K562 (cell line): Measurements from ENCODE around the gene VEGFA. TPM values are rescaled to one million over a fixed set of nuclear protein-coding genes. Genes with fewer than 3 reads are reported as not detected.

Experiments
- CBFA2T3 ChIP-seq: fragments of 450-650 bp; IDR thresholded peaks from 2 replicates; pipeline ENCODE4 v1.6.1; 2017
- CBX1 ChIP-seq: sonication (generic); IDR thresholded peaks from 2 replicates; pipeline ENCODE4 v1.6.1; 2016; ENCODE audit warnings: antibody characterized with exemption, low read depth, mild to moderate bottlenecking
- COPS2 ChIP-seq: fragments of 450-650 bp; conservative IDR thresholded peaks from 2 replicates; pipeline ENCODE4 v1.6.1; 2016; ENCODE audit warnings: mild to moderate bottlenecking, moderate library complexity
- FOS ChIP-seq: IDR thresholded peaks from 3 replicates; pipeline ENCODE4 v1.6.1; 2011; ENCODE audit not compliant: insufficient read length; ENCODE audit errors: extremely low read depth
- FOXJ2 ChIP-seq: fragments of 200-800 bp; sonication (Bioruptor generic); IDR thresholded peaks from 2 replicates; pipeline ENCODE4 v1.6.1; 2016; ENCODE audit warnings: missing genetic modification characterization, missing compliant biosample characterization
- HNRNPH1 ChIP-seq: fragments of 200-400 bp; formaldehyde crosslinking; optimal IDR thresholded peaks from 2 replicates; pipeline ENCODE3; 2017; ENCODE audit warnings: low read depth, mild to moderate bottlenecking, low read length, moderate library complexity
- KLF10 ChIP-seq: fragments of 250-450 bp; sonication (Bioruptor Pico); IDR thresholded peaks from 2 replicates; pipeline ENCODE4 v1.6.1; 2021; ENCODE audit warnings: matching md5 sums
- MIER1 ChIP-seq: fragments of 450-650 bp; IDR thresholded peaks from 2 replicates; pipeline ENCODE4 v1.6.1; 2016; ENCODE audit warnings: antibody characterized with exemption, mild to moderate bottlenecking, low read depth
- NFE2 ChIP-seq: IDR thresholded peaks from 2 replicates; pipeline ENCODE4 v1.6.1; 2014; ENCODE audit warnings: antibody characterized with exemption, low read depth
- PCBP2 ChIP-seq: fragments of 200-400 bp; formaldehyde crosslinking; IDR thresholded peaks from 2 replicates; pipeline ENCODE4 v1.6.1; 2018; ENCODE audit warnings: low read length, low read depth, mild to moderate bottlenecking, moderate library complexity; ENCODE audit not compliant: poor library complexity, severe bottlenecking
- SETDB1 ChIP-seq: IDR thresholded peaks from one replicate; pipeline ENCODE4 v1.6.1; 2012; ENCODE audit warnings: low read length, control low read depth, inconsistent platforms
- SIN3A ChIP-seq, 2 experiments: fragments of 150-350 bp in 1 of 2; IDR thresholded peaks; 2 replicates each; pipeline ENCODE4 v1.6.1; 2011 to 2016; ENCODE audit warnings: borderline replicate concordance in 2 of 2, low read depth in 2 of 2, low read length in 2 of 2, mild to moderate bottlenecking in 2 of 2, moderate library complexity in 2 of 2; ENCODE audit not compliant: control insufficient read depth in 1 of 2
- SRSF3 ChIP-seq: fragments of 200-400 bp; formaldehyde crosslinking; IDR thresholded peaks from 2 replicates; pipeline ENCODE4 v1.6.1; 2016; ENCODE audit warnings: mild to moderate bottlenecking, low read length, moderate library complexity; ENCODE audit not compliant: insufficient read depth
- polyA plus RNA-seq, 8 experiments: library from polyadenylated mRNA; depleted of rRNA in 4 of 8; stranded (reverse) in 5 of 8; unstranded in 3 of 8; fragments of >200 nt; fragmentation: Nextera tagmentation in 2 of 8; fragmentation: Illumina TruSeq in 1 of 8; extraction: Ambion mirVana in 2 of 8; extraction: Trizol in 1 of 8; gene quantifications; 2 replicates each; pipeline versions ENCODE4 v1.2.1 to v1.2.3, GENCODE V29; 2011 to 2014; ENCODE audit warnings: inconsistent platforms in 1 of 8, missing spikeins in 1 of 8
- total RNA-seq, 7 experiments: library from RNA; depleted of rRNA in 6 of 7; stranded (reverse); fragments of >200 nt in 6 of 7; fragmentation: Illumina TruSeq in 2 of 7; extraction: Trizol in 2 of 7; gene quantifications; 2 replicates each; pipeline versions ENCODE4 v1.2.1 to v1.2.3, GENCODE V29; 2011 to 2021; ENCODE audit warnings: low replicate concordance in 1 of 7
- TF ChIP-seq, protein P1 (sequence below): IDR thresholded peaks from 2 replicates; pipeline ENCODE4 v1.6.1; 2011; ENCODE audit warnings: borderline replicate concordance, low read depth, mild to moderate bottlenecking, moderate library complexity, low read length; ENCODE audit not compliant: insufficient read depth, poor library complexity, severe bottlenecking
- TF ChIP-seq, protein P2 (sequence below): sonication (generic); formaldehyde crosslinking; IDR thresholded peaks from 2 replicates; pipeline ENCODE4 v1.8.0; 2022; ENCODE audit warnings: mild to moderate bottlenecking, missing genetic modification reagents
- TF ChIP-seq, protein P3 (sequence below): sonication (generic); formaldehyde crosslinking; IDR thresholded peaks from 2 replicates; pipeline ENCODE4 v1.8.0; 2022; ENCODE audit warnings: missing genetic modification reagents, mild to moderate bottlenecking, moderate library complexity, borderline replicate concordance
- TF ChIP-seq, protein P4 (sequence below): sonication (generic); formaldehyde crosslinking; IDR thresholded peaks from 2 replicates; pipeline ENCODE4 v1.4.0; 2020; ENCODE audit warnings: mild to moderate bottlenecking, missing genetic modification reagents
- TF ChIP-seq, protein P5 (sequence below): IDR thresholded peaks from 2 replicates; pipeline ENCODE4 v1.6.1; 2016; ENCODE audit warnings: missing genetic modification characterization, missing compliant biosample characterization
- TF ChIP-seq, protein P6 (sequence below): fragments of 450-650 bp; IDR thresholded peaks from 2 replicates; pipeline ENCODE4 v1.6.1; 2016; ENCODE audit warnings: antibody characterized with exemption

The VEGFA gene
- total and polyA plus RNA-seq, 9 of the 15 experiments (the other 6 are each of a cell fraction or from before 2014, with no cell fraction given) = 14.0 to 271 (median 124) TPM

DNA sequence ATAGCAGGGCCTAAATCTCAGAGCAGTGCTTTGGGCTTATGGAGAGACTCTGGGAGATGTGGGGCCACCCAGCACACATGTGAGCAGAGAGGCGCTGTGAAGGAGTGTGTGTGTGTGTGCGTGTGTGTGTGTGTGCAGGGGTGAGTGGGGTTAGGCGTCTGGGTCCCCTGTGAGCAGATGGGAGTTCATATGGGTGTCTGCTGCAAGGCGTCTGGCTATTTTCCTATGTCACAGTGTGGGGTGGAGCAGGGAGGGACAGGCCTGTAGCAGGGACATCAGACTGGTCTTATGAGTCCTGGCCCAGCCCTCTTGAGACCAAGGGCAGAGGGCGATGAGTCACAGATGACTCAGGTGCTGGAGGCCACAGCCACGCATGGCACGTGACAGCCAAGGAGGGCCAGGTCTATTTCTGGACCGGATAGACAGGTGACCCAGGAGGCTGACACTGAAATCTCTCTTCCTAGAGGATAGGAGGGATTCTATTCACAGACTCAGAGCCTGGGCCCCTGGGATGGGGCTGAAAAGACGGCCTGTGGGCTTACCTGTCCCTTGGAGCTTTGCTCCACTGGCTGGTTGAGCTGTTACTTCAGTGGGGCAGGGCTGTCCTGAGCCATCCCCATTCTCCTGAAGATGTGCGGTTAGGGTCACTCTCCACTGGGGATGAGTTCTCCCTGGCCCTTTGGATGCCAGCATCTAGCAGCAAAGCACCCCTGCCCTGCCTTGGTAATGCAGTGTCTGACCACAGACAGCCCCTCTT, 28.9 kb downstream of the VEGFA start (continued):
- TF ChIP-seq, protein P1, sequence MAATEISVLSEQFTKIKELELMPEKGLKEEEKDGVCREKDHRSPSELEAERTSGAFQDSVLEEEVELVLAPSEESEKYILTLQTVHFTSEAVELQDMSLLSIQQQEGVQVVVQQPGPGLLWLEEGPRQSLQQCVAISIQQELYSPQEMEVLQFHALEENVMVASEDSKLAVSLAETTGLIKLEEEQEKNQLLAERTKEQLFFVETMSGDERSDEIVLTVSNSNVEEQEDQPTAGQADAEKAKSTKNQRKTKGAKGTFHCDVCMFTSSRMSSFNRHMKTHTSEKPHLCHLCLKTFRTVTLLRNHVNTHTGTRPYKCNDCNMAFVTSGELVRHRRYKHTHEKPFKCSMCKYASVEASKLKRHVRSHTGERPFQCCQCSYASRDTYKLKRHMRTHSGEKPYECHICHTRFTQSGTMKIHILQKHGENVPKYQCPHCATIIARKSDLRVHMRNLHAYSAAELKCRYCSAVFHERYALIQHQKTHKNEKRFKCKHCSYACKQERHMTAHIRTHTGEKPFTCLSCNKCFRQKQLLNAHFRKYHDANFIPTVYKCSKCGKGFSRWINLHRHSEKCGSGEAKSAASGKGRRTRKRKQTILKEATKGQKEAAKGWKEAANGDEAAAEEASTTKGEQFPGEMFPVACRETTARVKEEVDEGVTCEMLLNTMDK = no peak
- TF ChIP-seq, protein P2, sequence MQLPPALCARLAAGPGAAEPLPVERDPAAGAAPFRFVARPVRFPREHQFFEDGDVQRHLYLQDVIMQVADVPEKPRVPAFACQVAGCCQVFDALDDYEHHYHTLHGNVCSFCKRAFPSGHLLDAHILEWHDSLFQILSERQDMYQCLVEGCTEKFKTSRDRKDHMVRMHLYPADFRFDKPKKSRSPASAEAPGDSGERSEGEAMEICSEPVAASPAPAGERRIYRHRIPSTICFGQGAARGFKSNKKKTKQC (CRISPR knock-in tag) = no peak; the same call in 1 of the 2 replicates
- TF ChIP-seq COPS2 (no peak), MIER1 (peak; percentile 55), CBX1 (no peak), FOXJ2 (tag) (no peak), PCBP2 (no peak), SIN3A (IDR thresholded peaks at IDR 0.05; ENCODE audit: borderline replicate concordance in 2 of 2, control insufficient read depth in 1 of 2, low read depth in 2 of 2, low read length in 2 of 2) (no peak), HNRNPH1 (no peak), KLF10 (no peak), FOS (peak; percentile 84), NFE2 (peak; percentile 89), SETDB1 (peak; percentile 95), SRSF3 (no peak), CBFA2T3 (peak; percentile 73)
- TF ChIP-seq, protein P3, sequence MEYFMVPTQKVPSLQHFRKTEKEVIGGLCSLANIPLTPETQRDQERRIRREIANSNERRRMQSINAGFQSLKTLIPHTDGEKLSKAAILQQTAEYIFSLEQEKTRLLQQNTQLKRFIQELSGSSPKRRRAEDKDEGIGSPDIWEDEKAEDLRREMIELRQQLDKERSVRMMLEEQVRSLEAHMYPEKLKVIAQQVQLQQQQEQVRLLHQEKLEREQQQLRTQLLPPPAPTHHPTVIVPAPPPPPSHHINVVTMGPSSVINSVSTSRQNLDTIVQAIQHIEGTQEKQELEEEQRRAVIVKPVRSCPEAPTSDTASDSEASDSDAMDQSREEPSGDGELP = peak; percentile 87
- TF ChIP-seq, protein P4, sequence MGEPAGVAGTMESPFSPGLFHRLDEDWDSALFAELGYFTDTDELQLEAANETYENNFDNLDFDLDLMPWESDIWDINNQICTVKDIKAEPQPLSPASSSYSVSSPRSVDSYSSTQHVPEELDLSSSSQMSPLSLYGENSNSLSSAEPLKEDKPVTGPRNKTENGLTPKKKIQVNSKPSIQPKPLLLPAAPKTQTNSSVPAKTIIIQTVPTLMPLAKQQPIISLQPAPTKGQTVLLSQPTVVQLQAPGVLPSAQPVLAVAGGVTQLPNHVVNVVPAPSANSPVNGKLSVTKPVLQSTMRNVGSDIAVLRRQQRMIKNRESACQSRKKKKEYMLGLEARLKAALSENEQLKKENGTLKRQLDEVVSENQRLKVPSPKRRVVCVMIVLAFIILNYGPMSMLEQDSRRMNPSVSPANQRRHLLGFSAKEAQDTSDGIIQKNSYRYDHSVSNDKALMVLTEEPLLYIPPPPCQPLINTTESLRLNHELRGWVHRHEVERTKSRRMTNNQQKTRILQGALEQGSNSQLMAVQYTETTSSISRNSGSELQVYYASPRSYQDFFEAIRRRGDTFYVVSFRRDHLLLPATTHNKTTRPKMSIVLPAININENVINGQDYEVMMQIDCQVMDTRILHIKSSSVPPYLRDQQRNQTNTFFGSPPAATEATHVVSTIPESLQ (CRISPR knock-in tag) = no peak
- TF ChIP-seq, protein P5, sequence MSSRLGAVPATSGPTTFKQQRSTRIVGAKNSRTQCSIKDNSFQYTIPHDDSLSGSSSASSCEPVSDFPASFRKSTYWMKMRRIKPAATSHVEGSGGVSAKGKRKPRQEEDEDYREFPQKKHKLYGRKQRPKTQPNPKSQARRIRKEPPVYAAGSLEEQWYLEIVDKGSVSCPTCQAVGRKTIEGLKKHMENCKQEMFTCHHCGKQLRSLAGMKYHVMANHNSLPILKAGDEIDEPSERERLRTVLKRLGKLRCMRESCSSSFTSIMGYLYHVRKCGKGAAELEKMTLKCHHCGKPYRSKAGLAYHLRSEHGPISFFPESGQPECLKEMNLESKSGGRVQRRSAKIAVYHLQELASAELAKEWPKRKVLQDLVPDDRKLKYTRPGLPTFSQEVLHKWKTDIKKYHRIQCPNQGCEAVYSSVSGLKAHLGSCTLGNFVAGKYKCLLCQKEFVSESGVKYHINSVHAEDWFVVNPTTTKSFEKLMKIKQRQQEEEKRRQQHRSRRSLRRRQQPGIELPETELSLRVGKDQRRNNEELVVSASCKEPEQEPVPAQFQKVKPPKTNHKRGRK = no peak
- TF ChIP-seq, protein P6, sequence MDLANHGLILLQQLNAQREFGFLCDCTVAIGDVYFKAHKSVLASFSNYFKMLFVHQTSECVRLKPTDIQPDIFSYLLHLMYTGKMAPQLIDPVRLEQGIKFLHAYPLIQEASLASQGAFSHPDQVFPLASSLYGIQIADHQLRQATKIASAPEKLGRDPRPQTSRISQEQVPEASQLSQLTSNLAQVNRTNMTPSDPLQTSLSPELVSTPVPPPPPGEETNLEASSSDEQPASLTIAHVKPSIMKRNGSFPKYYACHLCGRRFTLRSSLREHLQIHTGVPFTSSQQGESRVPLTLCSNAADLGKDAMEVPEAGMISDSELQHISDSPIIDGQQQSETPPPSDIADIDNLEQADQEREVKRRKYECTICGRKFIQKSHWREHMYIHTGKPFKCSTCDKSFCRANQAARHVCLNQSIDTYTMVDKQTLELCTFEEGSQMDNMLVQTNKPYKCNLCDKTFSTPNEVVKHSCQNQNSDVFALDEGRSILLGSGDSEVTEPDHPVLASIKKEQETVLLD = peak; percentile 38
